DND-41 (cell line): ENCODE measurements around the gene TYSND1.

Experiments
- ATAC-seq: fragments of 200-7000 bp; cut with Tn5 transposase; 3 replicates; pipeline ENCODE4 v1.9.1; 2021; ENCODE audit warnings: low read depth; ENCODE audit not compliant: insufficient read depth
- DNase-seq: peaks from one replicate; pipeline ENCODE4 v3.0.0-alpha.2; 2020
- H2AFZ ChIP-seq: 2 replicates; pipeline ENCODE4 v1.6.0; 2012; ENCODE audit warnings: low read depth, low read length
- H3K27ac ChIP-seq: 2 replicates; pipeline ENCODE4 v1.5.1; 2012; ENCODE audit warnings: low read length, inconsistent platforms
- H3K27me3 ChIP-seq: fragments of 200-600 bp; sonication (generic); 2 replicates; pipeline ENCODE4 v1.6.0; 2012; ENCODE audit warnings: low read length, mild to moderate bottlenecking, inconsistent platforms; ENCODE audit not compliant: insufficient read depth, poor library complexity
- H3K36me3 ChIP-seq: 2 replicates; pipeline ENCODE4 v1.5.1; 2012; ENCODE audit warnings: low read length, inconsistent platforms; ENCODE audit not compliant: insufficient read depth
- H3K4me1 ChIP-seq: 2 replicates; pipeline ENCODE4 v1.5.1; 2012; ENCODE audit warnings: mild to moderate bottlenecking, low read length; ENCODE audit not compliant: insufficient read depth
- H3K4me2 ChIP-seq: 2 replicates; pipeline ENCODE4 v1.6.0; 2012; ENCODE audit warnings: mild to moderate bottlenecking, moderate library complexity, low read length, inconsistent platforms; ENCODE audit not compliant: insufficient read depth
- H3K4me3 ChIP-seq, 2 experiments: fragments of 200-600 bp in 1 of 2; shearing (Covaris generic) in 1 of 2; 2 replicates each; pipeline ENCODE4 v1.5.1; 2012 to 2016; ENCODE audit warnings: inconsistent platforms in 2 of 2, low read length in 2 of 2, mild to moderate bottlenecking in 2 of 2, low read depth in 1 of 2, moderate library complexity in 1 of 2
- H3K79me2 ChIP-seq: 2 replicates; pipeline ENCODE4 v1.6.0; 2012; ENCODE audit warnings: low read length, inconsistent platforms; ENCODE audit not compliant: insufficient read depth
- H3K9ac ChIP-seq: 2 replicates; pipeline ENCODE4 v1.6.0; 2012; ENCODE audit warnings: low read depth, mild to moderate bottlenecking, inconsistent platforms, low read length, moderate library complexity
- H3K9me3 ChIP-seq: 2 replicates; pipeline ENCODE4 v1.5.1; 2012; ENCODE audit warnings: low read length, moderate library complexity, mild to moderate bottlenecking, inconsistent platforms; ENCODE audit not compliant: insufficient read depth, severe bottlenecking
- H4K20me1 ChIP-seq: 2 replicates; pipeline ENCODE4 v1.6.0; 2012; ENCODE audit warnings: low read length; ENCODE audit not compliant: insufficient read depth
- CTCF ChIP-seq: IDR thresholded peaks from 2 replicates; pipeline ENCODE4 v1.5.1; 2012; ENCODE audit warnings: borderline replicate concordance, low read length, moderate library complexity, mild to moderate bottlenecking; ENCODE audit not compliant: poor library complexity, severe bottlenecking; ENCODE audit errors: extremely low read depth
- EZH2 ChIP-seq: IDR thresholded peaks from 3 replicates; pipeline ENCODE4 v1.6.1; 2012; ENCODE audit warnings: borderline replicate concordance, low read depth, mild to moderate bottlenecking, moderate library complexity, low read length, inconsistent platforms; ENCODE audit not compliant: severe bottlenecking

The TYSND1 gene

DNA sequence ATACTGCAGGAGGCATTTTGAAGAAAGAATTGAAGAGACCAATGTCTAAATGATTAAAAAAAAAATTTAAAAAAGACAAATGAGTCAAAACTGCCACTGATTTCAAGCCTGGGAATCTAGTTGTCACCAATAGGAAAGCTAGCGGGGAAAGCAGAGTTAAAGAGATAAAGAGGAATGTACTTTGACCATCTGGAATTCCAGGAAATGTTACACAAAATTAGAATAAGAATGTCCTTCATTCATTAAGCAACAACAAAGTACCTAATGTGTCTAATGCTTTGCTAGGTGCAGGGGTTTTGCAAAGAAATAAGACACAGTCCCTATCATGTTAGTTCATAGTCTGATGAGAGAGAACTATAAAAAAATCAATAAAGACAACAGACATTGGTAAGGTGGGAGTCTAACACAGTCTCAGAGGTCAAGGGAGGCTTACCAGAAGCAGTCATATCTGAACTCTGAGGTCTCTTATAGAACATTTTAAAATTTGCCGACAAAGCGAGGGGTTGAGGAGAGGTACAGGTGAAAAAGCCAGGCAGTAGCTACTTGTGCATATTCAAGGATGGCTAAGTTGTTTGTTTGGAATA is 8.8 kb upstream of the TYSND1 start:
- ATAC-seq (no peak), DNase-seq (no peak)
- Histone ChIP-seq H3K4me2 (no peak overlapping the region), H3K9ac (no peak overlapping the region), H3K36me3 (peaks cover 99% of the 10 kb centered on the region), H3K27me3 (no peaks in the 10 kb centered on the region), H3K4me1 (no peaks in the 10 kb centered on the region), H4K20me1 (peaks cover 10% of the 10 kb centered on the region; the same call in 1 of the 2 replicates), H3K9me3 (no peaks in the 10 kb centered on the region), H2AFZ (no peak overlapping the region), H3K4me3 (no peak overlapping the region), H3K27ac (no peak overlapping the region), H3K79me2 (peaks cover 28% of the 10 kb centered on the region)
- TF ChIP-seq EZH2 (no peak), CTCF (no peak)

GRCh38 chr10:70148516-70148915 is 2.0 kb upstream of the TYSND1 start:
- Histone ChIP-seq H2AFZ (no peak overlapping the region), H3K79me2 (peaks cover 37% of the 10 kb centered on the region), H3K4me2 (peak overlapping the region; percentile 95), H4K20me1 (peaks cover 17% of the 10 kb centered on the region), H3K9ac (peak overlapping the region; percentile 27; the same call in 1 of the 2 replicates), H3K4me3 (no peak overlapping the region), H3K36me3 (peaks cover 53% of the 10 kb centered on the region), H3K9me3 (no peaks in the 10 kb centered on the region), H3K27ac (no peak overlapping the region), H3K27me3 (no peaks in the 10 kb centered on the region), H3K4me1 (peaks cover 49% of the 10 kb centered on the region)
- DNase-seq (no peak), ATAC-seq (no peak)
- no peak for TF ChIP-seq EZH2
- TF ChIP-seq CTCF, result no peak

DNA sequence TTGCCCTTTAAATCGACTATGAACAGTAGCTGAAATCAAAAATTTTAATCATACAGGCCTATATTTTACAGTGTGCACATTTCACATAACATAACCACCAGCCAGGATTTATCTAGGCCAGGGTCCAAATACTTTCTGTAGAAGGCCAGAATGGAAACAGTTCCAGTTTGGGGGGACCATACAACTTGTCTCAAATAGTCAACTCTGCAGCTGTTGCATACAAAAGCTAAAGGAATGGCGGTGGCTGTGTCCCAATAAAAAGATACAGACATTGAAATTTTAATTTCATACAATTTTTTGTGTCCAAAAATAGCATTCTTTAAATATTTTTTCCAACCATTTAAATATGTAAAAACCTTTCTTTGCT is 742 bp upstream of the TYSND1 start:
- Histone ChIP-seq H3K9ac (peak overlapping the region; percentile 92), H4K20me1 (peaks cover 27% of the 10 kb centered on the region), H3K9me3 (no peaks in the 10 kb centered on the region), H3K79me2 (peaks cover 40% of the 10 kb centered on the region), H3K4me2 (peak overlapping the region; percentile 95), H3K36me3 (peaks cover 47% of the 10 kb centered on the region), H2AFZ (peak overlapping the region; percentile 70; the same call in 1 of the 2 replicates), H3K27ac (peak overlapping the region; percentile 68), H3K4me3 (peak overlapping the region in 1 of 2 experiments; percentile 95; a peak in 3 of 4 replicates), H3K4me1 (peaks cover 51% of the 10 kb centered on the region), H3K27me3 (no peaks in the 10 kb centered on the region)
- TF ChIP-seq EZH2 (no peak), CTCF (no peak)
- DNase-seq (no peak), ATAC-seq (no peak)
